ENCODE results near the gene KCNH1. TPM values are rescaled to one million over a fixed set of nuclear protein-coding genes. Genes with fewer than 3 reads are reported as not detected.

Gene KCNH1
- total RNA-seq, 6 experiments from 2014 or later, result 0.90 to 1.8 (median 1.5) TPM

DNA sequence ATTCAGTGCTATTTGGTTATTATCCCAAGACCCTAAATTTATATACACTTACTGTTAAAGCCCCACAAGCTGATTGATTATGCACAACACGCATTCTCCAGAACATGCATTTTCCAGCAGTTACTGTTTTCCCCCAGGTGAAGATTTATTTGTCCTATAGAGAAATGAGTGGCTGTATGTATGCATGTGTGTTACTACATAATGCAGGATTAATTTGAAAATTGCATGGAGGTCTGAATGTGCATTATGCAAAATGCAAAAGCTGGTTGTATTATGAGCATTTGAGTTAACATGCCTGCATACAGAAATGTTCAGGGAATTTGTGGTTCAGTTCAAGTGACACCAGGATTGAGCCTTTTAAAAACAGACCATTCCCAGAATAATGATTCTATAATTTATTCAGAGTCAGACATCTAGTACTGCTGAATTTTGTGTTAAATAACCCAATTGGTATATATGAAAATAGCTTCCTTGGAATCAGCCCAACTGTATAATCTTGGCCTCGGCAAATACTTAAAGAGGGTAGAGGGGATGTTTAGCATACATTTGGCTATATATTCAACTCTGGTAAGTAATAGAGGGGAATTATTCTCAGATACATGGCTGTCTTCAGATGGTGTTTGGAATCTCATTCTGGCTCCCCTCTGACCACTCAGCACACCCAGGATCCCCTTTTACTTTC, 485.2 kb downstream of the KCNH1 start:
- no peaks in the 10 kb centered on the region for H3K9me3 Mint-ChIP-seq
- TF ChIP-seq, protein P1, sequence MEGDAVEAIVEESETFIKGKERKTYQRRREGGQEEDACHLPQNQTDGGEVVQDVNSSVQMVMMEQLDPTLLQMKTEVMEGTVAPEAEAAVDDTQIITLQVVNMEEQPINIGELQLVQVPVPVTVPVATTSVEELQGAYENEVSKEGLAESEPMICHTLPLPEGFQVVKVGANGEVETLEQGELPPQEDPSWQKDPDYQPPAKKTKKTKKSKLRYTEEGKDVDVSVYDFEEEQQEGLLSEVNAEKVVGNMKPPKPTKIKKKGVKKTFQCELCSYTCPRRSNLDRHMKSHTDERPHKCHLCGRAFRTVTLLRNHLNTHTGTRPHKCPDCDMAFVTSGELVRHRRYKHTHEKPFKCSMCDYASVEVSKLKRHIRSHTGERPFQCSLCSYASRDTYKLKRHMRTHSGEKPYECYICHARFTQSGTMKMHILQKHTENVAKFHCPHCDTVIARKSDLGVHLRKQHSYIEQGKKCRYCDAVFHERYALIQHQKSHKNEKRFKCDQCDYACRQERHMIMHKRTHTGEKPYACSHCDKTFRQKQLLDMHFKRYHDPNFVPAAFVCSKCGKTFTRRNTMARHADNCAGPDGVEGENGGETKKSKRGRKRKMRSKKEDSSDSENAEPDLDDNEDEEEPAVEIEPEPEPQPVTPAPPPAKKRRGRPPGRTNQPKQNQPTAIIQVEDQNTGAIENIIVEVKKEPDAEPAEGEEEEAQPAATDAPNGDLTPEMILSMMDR (IDR thresholded peaks at IDR 0.05), result no peak
- H3K4me1 Mint-ChIP-seq (ENCODE audit: low read depth), result peaks cover 16% of the 10 kb centered on the region
- no peak for DNase-seq
- no peaks in the 10 kb centered on the region for H3K27me3 Mint-ChIP-seq (ENCODE audit: insufficient read depth)
- no peak overlapping the region for H3K4me3 Mint-ChIP-seq
- no peaks in the 10 kb centered on the region for H3K36me3 Mint-ChIP-seq (ENCODE audit: low read depth)
- no peak overlapping the region for H3K27ac Mint-ChIP-seq

DNA sequence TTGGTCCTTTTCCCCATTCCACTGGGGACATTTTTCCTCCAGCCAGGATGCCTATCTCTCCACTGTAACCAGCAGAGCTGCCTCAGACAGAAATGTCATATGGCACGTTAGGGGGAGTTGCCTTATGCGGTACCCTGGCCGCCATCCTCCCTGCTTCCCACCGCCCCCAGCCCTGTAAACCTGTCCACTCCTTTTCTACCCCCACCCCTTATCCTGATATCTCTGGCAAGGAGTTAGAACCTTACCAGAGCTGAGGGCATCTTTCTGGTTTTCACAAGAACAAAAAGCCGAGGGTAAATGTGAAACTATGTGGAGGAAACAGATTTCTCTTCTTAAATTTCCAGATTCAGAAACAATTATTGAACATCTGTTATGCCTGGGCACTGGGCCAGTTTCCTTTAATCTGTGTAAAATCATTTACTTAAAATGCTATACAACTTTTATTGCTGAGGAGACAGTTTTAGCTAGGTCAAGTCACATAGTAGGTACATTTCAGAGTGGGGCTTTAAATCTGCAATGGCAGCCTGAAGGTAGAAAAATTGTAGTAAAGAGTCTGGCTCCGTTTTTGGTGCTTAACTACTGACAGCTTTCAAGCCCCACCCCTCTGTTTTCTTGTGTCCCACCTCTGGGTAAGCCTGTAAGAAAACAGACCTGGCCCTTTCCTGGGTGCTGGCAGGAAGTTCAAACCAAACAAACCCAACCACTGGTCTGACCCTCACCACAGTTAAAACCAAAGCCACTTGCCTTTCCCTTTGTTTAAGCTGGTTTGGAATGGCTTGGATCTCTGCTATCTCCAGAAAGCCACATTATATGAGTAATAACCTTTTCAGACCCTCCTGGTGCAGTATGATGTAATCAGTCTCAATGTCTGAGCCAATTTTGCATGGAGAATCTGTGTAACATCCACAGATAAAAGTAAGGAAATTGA, 486.3 kb downstream of the KCNH1 start:
- H3K9me3 Mint-ChIP-seq, result no peaks in the 10 kb centered on the region
- no peaks in the 10 kb centered on the region for H3K36me3 Mint-ChIP-seq (ENCODE audit: low read depth)
- H3K27ac Mint-ChIP-seq, result no peak overlapping the region; the same call in 1 of the 2 replicates
- no peak overlapping the region for H3K4me3 Mint-ChIP-seq
- no peak for DNase-seq
- TF ChIP-seq, protein P1 (IDR thresholded peaks at IDR 0.05), result no peak
- no peaks in the 10 kb centered on the region for H3K27me3 Mint-ChIP-seq (ENCODE audit: insufficient read depth)
- peaks cover 16% of the 10 kb centered on the region for H3K4me1 Mint-ChIP-seq (ENCODE audit: low read depth)

DNA sequence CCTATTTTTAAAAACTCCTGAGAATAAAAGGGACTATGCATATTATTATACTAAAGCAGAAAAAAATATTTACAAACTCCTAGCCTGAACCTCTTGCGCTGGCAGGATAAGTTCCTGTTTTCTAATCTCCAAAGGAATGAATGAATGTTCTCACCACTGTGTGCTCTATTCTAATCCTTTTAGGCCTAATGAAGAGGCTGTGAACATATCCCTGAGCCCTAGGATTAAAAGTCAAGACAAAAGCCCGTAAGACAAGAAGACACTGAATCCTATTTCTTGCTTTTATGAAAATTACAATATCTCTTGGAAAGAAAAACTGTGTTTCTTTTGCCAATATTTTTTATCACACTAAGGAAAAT, 487.7 kb downstream of the KCNH1 start:
- no peaks in the 10 kb centered on the region for H3K27me3 Mint-ChIP-seq (ENCODE audit: insufficient read depth)

DNA sequence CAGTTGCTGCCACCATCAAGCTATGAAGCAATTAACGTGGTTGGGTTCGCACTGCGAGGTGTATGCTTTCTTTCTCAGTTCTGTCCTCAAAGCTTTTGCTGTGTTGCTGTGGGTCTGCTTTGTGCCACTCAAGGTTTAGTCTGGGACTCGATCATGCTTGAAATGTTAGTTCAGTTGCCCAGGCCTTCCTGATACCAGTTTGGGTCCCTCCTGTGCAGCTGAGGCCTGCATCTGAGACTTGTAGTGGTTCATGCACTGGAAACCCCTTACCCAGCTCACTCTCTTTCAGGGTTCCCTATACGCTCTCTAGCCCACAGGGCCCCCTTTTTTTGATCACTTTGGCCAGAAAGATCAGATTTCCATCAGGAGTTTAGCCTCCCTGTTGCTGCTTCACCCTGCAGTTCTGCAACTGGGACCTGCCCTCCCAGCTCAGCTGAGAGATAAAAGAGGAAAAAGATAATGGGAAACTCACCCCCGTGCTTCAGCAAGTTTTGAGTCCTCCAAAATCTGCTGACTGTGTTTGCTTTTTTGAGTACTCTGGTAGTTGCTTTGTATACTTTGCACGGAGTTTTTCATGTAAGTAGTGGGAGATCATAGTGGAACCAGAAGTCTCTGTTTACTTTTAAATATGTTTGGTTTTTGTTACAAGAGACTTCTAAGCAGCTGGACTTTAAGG, 488.2 kb downstream of the KCNH1 start:
- Mint-ChIP-seq H3K27me3 (ENCODE audit: insufficient read depth) (no peaks in the 10 kb centered on the region), H3K4me3 (no peak overlapping the region), H3K4me1 (ENCODE audit: low read depth) (peaks cover 16% of the 10 kb centered on the region), H3K9me3 (no peaks in the 10 kb centered on the region), H3K36me3 (ENCODE audit: low read depth) (no peaks in the 10 kb centered on the region), H3K27ac (no peak overlapping the region)
- TF ChIP-seq, protein P1 (IDR thresholded peaks at IDR 0.05), result no peak
- DNase-seq, result no peak

More for the DNA sequence above, 487.7 kb downstream of the KCNH1 start:
- H3K36me3 Mint-ChIP-seq (ENCODE audit: low read depth), result no peaks in the 10 kb centered on the region
- H3K27ac Mint-ChIP-seq, result no peak overlapping the region
- peaks cover 16% of the 10 kb centered on the region for H3K4me1 Mint-ChIP-seq (ENCODE audit: low read depth)
- no peak overlapping the region for H3K4me3 Mint-ChIP-seq
- no peak for DNase-seq
- no peaks in the 10 kb centered on the region for H3K9me3 Mint-ChIP-seq
- TF ChIP-seq, protein P1 (IDR thresholded peaks at IDR 0.05), result no peak

DNA sequence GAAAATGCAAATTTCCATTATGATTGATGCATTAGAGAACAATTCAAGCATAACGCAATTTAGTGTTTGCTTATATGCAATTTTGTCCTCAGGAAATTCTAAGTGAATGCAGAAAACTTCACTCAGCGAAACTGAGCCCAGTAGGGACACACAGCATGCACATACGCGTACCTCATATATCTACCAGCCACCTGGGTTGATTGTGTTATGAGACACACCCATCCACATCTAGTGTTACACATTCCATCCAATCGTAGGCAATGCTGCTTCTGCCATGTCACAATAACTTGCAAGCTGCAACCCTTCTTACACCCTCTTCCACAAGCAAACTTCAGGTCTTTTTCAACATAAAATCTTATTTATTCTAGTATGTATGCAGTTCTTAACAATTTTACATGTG, 492.4 kb downstream of the KCNH1 start:
- H3K27ac Mint-ChIP-seq, result no peak overlapping the region
- no peaks in the 10 kb centered on the region for H3K4me1 Mint-ChIP-seq (ENCODE audit: low read depth)
- no peak for DNase-seq
- H3K36me3 Mint-ChIP-seq (ENCODE audit: low read depth), result no peaks in the 10 kb centered on the region
- H3K4me3 Mint-ChIP-seq, result no peak overlapping the region
- no peaks in the 10 kb centered on the region for H3K9me3 Mint-ChIP-seq
- TF ChIP-seq, protein P1 (IDR thresholded peaks at IDR 0.05), result no peak
- no peaks in the 10 kb centered on the region; the same call in 1 of the 2 replicates for H3K27me3 Mint-ChIP-seq (ENCODE audit: insufficient read depth)

All from HFFc6 (cell line).